ENCODE data around the gene PDE4D.

The PDE4D gene

GRCh38 chr5:59529239-59529638, 364.3 kb downstream of the PDE4D start:
- TF ChIP-seq SIN3A (IDR thresholded peaks at IDR 0.05; ENCODE audit: borderline replicate concordance, insufficient read depth, low read length) (no peak), FOXP2 (optimal IDR thresholded peaks at IDR 0.05; ENCODE audit: borderline replicate concordance, extremely low read depth, extremely low read length, insufficient read depth) (no peak), POLR2AphosphoS5 (IDR thresholded peaks at IDR 0.05; ENCODE audit: low read depth, low read length) (no peak), TAF1 (IDR thresholded peaks at IDR 0.05; ENCODE audit: borderline replicate concordance, insufficient read depth, low read length) (no peak)
- TF ChIP-seq, protein P1, sequence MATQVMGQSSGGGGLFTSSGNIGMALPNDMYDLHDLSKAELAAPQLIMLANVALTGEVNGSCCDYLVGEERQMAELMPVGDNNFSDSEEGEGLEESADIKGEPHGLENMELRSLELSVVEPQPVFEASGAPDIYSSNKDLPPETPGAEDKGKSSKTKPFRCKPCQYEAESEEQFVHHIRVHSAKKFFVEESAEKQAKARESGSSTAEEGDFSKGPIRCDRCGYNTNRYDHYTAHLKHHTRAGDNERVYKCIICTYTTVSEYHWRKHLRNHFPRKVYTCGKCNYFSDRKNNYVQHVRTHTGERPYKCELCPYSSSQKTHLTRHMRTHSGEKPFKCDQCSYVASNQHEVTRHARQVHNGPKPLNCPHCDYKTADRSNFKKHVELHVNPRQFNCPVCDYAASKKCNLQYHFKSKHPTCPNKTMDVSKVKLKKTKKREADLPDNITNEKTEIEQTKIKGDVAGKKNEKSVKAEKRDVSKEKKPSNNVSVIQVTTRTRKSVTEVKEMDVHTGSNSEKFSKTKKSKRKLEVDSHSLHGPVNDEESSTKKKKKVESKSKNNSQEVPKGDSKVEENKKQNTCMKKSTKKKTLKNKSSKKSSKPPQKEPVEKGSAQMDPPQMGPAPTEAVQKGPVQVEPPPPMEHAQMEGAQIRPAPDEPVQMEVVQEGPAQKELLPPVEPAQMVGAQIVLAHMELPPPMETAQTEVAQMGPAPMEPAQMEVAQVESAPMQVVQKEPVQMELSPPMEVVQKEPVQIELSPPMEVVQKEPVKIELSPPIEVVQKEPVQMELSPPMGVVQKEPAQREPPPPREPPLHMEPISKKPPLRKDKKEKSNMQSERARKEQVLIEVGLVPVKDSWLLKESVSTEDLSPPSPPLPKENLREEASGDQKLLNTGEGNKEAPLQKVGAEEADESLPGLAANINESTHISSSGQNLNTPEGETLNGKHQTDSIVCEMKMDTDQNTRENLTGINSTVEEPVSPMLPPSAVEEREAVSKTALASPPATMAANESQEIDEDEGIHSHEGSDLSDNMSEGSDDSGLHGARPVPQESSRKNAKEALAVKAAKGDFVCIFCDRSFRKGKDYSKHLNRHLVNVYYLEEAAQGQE (IDR thresholded peaks at IDR 0.05; ENCODE audit: insufficient read depth in 1 of 2, low read depth in 2 of 2, low read length in 2 of 2), result no peak

- no peak for TF ChIP-seq POLR2AphosphoS5 (IDR thresholded peaks at IDR 0.05; ENCODE audit: low read depth, low read length)
- TF ChIP-seq TAF1 (IDR thresholded peaks at IDR 0.05; ENCODE audit: borderline replicate concordance, insufficient read depth, low read length), result no peak
- TF ChIP-seq, protein P1 (IDR thresholded peaks at IDR 0.05; ENCODE audit: insufficient read depth in 1 of 2, low read depth in 2 of 2, low read length in 2 of 2), result no peak
- no peak for TF ChIP-seq SIN3A (IDR thresholded peaks at IDR 0.05; ENCODE audit: borderline replicate concordance, insufficient read depth, low read length)
- TF ChIP-seq FOXP2 (optimal IDR thresholded peaks at IDR 0.05; ENCODE audit: borderline replicate concordance, extremely low read depth, extremely low read length, insufficient read depth), result no peak
Measured at GRCh38 chr5:59528202-59528862, 365.2 kb downstream of the PDE4D start.

DNA sequence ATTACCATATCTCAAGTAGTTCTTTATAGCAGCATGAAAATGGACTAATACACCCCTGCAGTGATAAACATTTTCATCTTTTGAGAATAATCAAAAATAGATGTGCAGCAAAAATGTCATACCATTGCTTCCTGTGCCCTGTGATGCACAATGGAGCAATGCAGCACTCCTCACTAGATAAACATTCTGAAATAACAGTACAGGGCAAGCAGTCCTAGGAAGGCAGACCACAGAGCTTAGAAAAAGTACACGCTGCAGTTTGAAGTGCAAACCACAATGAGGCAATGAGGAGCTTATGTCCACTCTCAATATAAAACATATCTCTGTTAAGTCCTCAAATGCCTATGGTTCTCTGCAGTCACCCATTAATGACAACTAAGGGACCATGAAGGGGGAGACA, 367.6 kb downstream of the PDE4D start:
- TF ChIP-seq, protein P1 (IDR thresholded peaks at IDR 0.05; ENCODE audit: insufficient read depth in 1 of 2, low read depth in 2 of 2, low read length in 2 of 2), result no peak

GRCh38 chr5:59525311-59525710, 368.2 kb downstream of the PDE4D start:
- TF ChIP-seq, protein P1 (IDR thresholded peaks at IDR 0.05; ENCODE audit: insufficient read depth in 1 of 2, low read depth in 2 of 2, low read length in 2 of 2), result no peak
- TF ChIP-seq POLR2AphosphoS5 (IDR thresholded peaks at IDR 0.05; ENCODE audit: low read depth, low read length) (no peak), TAF1 (IDR thresholded peaks at IDR 0.05; ENCODE audit: borderline replicate concordance, insufficient read depth, low read length) (no peak), SIN3A (IDR thresholded peaks at IDR 0.05; ENCODE audit: borderline replicate concordance, insufficient read depth, low read length) (no peak)

- TF ChIP-seq, protein P1 (IDR thresholded peaks at IDR 0.05; ENCODE audit: insufficient read depth in 1 of 2, low read depth in 2 of 2, low read length in 2 of 2), result no peak
- TF ChIP-seq POLR2AphosphoS5 (IDR thresholded peaks at IDR 0.05; ENCODE audit: low read depth, low read length), result no peak
- no peak for TF ChIP-seq TAF1 (IDR thresholded peaks at IDR 0.05; ENCODE audit: borderline replicate concordance, insufficient read depth, low read length)
- no peak for TF ChIP-seq FOXP2 (optimal IDR thresholded peaks at IDR 0.05; ENCODE audit: borderline replicate concordance, extremely low read depth, extremely low read length, insufficient read depth)
- no peak for TF ChIP-seq SIN3A (IDR thresholded peaks at IDR 0.05; ENCODE audit: borderline replicate concordance, insufficient read depth, low read length)
Measured at GRCh38 chr5:59522201-59522831, 371.2 kb downstream of the PDE4D start.
